Glutamatergic neuron (in vitro differentiated cells): ENCODE results near the gene TAS2R50. TPM values are rescaled to one million over a fixed set of nuclear protein-coding genes. Genes with fewer than 3 reads are reported as not detected.

Source experiments
- DNase-seq: peaks from one replicate; pipeline ENCODE4 v3.0.0; 2022
- H3K27ac Mint-ChIP-seq: one replicate; pipeline ENCODE4 v1.8.0; 2020; ENCODE audit warnings: mild to moderate bottlenecking, mixed read lengths, inconsistent platforms; ENCODE audit not compliant: unreplicated experiment
- H3K27me3 Mint-ChIP-seq: one replicate; pipeline ENCODE4 v1.8.0; 2020; ENCODE audit warnings: mild to moderate bottlenecking, moderate library complexity, mixed read lengths, inconsistent platforms; ENCODE audit not compliant: unreplicated experiment
- H3K36me3 Mint-ChIP-seq: one replicate; pipeline ENCODE4 v1.8.0; 2020; ENCODE audit warnings: mild to moderate bottlenecking, mixed read lengths, inconsistent platforms; ENCODE audit not compliant: unreplicated experiment
- H3K4me1 Mint-ChIP-seq: one replicate; pipeline ENCODE4 v1.8.0; 2020; ENCODE audit warnings: mild to moderate bottlenecking, low read depth, mixed read lengths, inconsistent platforms; ENCODE audit not compliant: unreplicated experiment
- H3K4me3 Mint-ChIP-seq: one replicate; pipeline ENCODE4 v1.8.0; 2020; ENCODE audit warnings: mild to moderate bottlenecking, mixed read lengths, inconsistent platforms; ENCODE audit not compliant: unreplicated experiment
- H3K9me3 Mint-ChIP-seq: one replicate; pipeline ENCODE4 v1.8.0; 2020; ENCODE audit warnings: mild to moderate bottlenecking, moderate library complexity, mixed read lengths, inconsistent platforms; ENCODE audit not compliant: unreplicated experiment
- total RNA-seq: library from RNA; stranded (reverse); fragmentation: NEBNext Ultra II Directional; extraction: Animal tissue kit (Norgen Biotek cat#: 25700); gene quantifications from one replicate; pipeline ENCODE4 v1.2.1, GENCODE V29; 2021; ENCODE audit not compliant: unreplicated experiment
- TF ChIP-seq, protein P1 (sequence below): fragments of 200-600 bp; sonication (generic); IDR thresholded peaks from one replicate; pipeline ENCODE4 v1.5.0; 2021; ENCODE audit not compliant: partially characterized antibody, unreplicated experiment

Gene TAS2R50
- total RNA-seq, 1 donor from 2014 or later = 1.3 TPM

DNA sequence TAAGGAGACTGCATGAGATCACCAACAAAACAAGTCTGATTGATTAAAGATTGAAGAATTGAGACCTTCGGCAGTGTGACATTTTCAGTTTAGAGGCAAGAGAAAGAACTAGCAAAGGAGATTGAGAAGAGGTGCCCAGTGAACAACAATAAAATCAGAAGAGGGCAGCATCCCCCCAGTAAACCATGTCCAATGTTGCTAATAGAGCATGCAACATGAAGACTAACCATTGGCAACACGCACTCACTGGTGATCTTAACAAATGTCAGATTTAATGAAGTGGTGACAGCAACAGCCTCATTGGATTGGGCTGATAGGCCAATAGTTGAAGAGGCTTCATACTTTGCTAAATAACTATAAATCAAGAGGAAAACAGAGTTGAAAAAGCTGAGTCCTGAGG lies 26.9 kb downstream of the TAS2R50 start:
- Mint-ChIP-seq H3K4me1 (no peaks in the 10 kb centered on the region), H3K27me3 (peaks cover 2% of the 10 kb centered on the region), H3K27ac (no peak overlapping the region), H3K36me3 (peaks cover 7% of the 10 kb centered on the region), H3K9me3 (peaks cover 2% of the 10 kb centered on the region), H3K4me3 (no peak overlapping the region)
- TF ChIP-seq, protein P1, sequence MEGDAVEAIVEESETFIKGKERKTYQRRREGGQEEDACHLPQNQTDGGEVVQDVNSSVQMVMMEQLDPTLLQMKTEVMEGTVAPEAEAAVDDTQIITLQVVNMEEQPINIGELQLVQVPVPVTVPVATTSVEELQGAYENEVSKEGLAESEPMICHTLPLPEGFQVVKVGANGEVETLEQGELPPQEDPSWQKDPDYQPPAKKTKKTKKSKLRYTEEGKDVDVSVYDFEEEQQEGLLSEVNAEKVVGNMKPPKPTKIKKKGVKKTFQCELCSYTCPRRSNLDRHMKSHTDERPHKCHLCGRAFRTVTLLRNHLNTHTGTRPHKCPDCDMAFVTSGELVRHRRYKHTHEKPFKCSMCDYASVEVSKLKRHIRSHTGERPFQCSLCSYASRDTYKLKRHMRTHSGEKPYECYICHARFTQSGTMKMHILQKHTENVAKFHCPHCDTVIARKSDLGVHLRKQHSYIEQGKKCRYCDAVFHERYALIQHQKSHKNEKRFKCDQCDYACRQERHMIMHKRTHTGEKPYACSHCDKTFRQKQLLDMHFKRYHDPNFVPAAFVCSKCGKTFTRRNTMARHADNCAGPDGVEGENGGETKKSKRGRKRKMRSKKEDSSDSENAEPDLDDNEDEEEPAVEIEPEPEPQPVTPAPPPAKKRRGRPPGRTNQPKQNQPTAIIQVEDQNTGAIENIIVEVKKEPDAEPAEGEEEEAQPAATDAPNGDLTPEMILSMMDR = no peak
- no peak for DNase-seq

DNA sequence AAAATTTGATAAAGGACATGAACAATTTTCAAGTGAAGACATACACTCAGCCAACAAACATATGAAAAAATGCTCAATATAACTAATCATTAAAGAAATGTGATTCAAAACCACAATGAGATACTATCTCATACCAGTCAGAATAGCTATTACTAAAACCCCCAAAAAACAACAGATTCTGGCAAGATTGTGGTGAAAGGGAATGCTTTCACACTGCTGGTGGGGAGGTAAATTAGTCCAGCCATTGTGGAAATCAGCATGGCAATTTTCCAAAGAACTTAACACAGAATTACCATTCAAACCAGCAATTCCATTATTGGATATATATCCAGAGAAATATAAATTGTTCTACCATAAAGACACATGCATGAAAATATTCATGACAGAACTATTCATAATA lies 29.0 kb downstream of the TAS2R50 start:
- peaks cover 2% of the 10 kb centered on the region for H3K9me3 Mint-ChIP-seq
- no peak overlapping the region for H3K4me3 Mint-ChIP-seq
- TF ChIP-seq, protein P1 = no peak
- H3K27ac Mint-ChIP-seq = no peak overlapping the region
- no peaks in the 10 kb centered on the region for H3K4me1 Mint-ChIP-seq
- DNase-seq = no peak
- H3K27me3 Mint-ChIP-seq = peaks cover 2% of the 10 kb centered on the region
- peaks cover 10% of the 10 kb centered on the region for H3K36me3 Mint-ChIP-seq

DNA sequence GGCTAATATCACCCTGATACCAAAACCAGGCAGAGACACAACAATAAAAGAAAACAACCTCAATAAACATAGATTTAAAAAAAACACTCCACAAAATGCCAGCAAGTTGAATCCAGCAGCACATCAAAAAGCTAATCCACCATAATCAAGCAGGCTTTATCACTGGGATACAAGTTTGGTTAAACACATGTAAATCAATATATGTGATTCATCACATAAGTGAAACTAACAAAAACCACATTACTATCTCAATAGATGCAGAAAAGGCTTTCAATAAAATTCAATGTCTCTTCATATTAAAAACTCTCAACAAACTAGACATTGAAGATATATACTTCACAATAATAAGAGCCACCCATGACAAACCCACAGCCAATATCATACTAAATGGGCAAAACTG lies 30.6 kb downstream of the TAS2R50 start:
- DNase-seq = no peak
- H3K27ac Mint-ChIP-seq = no peak overlapping the region
- H3K4me1 Mint-ChIP-seq = no peaks in the 10 kb centered on the region
- H3K27me3 Mint-ChIP-seq = no peaks in the 10 kb centered on the region
- peaks cover 10% of the 10 kb centered on the region for H3K36me3 Mint-ChIP-seq
- no peak overlapping the region for H3K4me3 Mint-ChIP-seq
- TF ChIP-seq, protein P1 = no peak
- peaks cover 2% of the 10 kb centered on the region for H3K9me3 Mint-ChIP-seq

DNA sequence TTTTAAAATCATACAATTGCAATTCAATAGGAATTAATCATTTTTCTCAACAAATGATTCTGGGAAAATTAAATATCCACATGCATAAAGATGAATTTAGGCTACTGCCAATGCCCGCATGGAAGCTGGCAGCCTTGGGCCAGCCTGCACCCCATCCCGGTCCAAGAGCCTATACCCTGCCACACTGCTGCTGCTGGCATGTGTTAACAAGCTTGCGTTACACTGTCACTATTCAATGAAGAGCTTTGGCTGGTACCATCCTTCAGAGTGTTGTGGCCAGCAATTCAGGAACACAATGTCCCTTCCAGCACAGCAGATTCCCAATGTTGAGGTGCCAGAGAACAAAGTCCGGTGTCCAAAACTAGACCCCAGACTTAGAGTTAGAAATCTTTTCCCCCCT lies 34.1 kb downstream of the TAS2R50 start:
- Mint-ChIP-seq H3K4me3 (no peak overlapping the region), H3K36me3 (peaks cover 11% of the 10 kb centered on the region), H3K27me3 (no peaks in the 10 kb centered on the region), H3K9me3 (peaks cover 2% of the 10 kb centered on the region), H3K27ac (no peak overlapping the region), H3K4me1 (no peaks in the 10 kb centered on the region)
- no peak for DNase-seq
- TF ChIP-seq, protein P1 = no peak

DNA sequence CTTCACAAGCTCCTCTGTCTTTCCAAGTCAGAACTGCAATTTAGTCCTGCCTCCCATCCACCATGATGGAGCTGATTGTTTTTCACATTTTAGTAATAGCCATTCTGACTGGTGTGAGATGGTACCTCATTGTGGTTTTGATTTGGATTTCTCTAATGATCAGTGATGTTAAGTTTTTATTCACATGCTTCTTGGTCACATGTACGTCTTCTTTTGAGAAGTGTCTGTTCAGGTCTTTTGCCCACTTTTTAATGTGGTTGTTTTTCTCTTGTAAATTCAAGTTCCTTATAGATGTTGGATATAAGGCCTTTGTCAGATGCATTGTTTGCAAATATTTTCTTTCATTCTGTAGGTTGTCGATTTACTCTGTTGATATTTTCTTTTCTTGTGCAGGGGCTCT lies 43.5 kb downstream of the TAS2R50 start:
- peaks cover 19% of the 10 kb centered on the region for H3K36me3 Mint-ChIP-seq
- no peak overlapping the region for H3K4me3 Mint-ChIP-seq
- no peak for DNase-seq
- H3K27ac Mint-ChIP-seq = no peak overlapping the region
- peaks cover 4% of the 10 kb centered on the region for H3K4me1 Mint-ChIP-seq
- peaks cover 1% of the 10 kb centered on the region for H3K27me3 Mint-ChIP-seq
- TF ChIP-seq, protein P1 = no peak
- H3K9me3 Mint-ChIP-seq = peaks cover 5% of the 10 kb centered on the region
